Activated T-helper 2 cell treated with anti-CD3 and anti-CD28 coated beads, Interferon-gamma antibody, Interleukin-2, Interleukin-4, amounts not matched to agents 10 μg/mL and 5 μg/mL and 100 μg/mL, durations not matched to agents 14 hours and 24 hours and 36 hours (primary cell): ENCODE results near the gene AMMECR1. TPM values are rescaled to one million over a fixed set of nuclear protein-coding genes. Genes with fewer than 3 reads are reported as not detected.
A peak's percentile ranks its signal among the peaks of the same experiment; 100 is the strongest.
"Not testable (repeated sequence)": the region's sequence is repeated elsewhere in the genome, so short reads cannot be mapped to it uniquely, and the experiment has no call there.

ENCODE experiments used
- DNase-seq: peaks from one replicate; pipeline ENCODE4 v3.0.0; 2021; ENCODE audit warnings: low spot score
- H3K27ac Mint-ChIP-seq: one replicate; pipeline ENCODE4 v1.8.0; 2021; ENCODE audit warnings: mixed read lengths
- H3K27me3 Mint-ChIP-seq: one replicate; pipeline ENCODE4 v1.8.0; 2021; ENCODE audit warnings: low read depth, mixed read lengths
- H3K36me3 Mint-ChIP-seq: one replicate; pipeline ENCODE4 v1.8.0; 2021; ENCODE audit warnings: low read depth, mixed read lengths
- H3K4me1 Mint-ChIP-seq: one replicate; pipeline ENCODE4 v1.8.0; 2021; ENCODE audit warnings: low read depth, mixed read lengths
- H3K4me3 Mint-ChIP-seq: one replicate; pipeline ENCODE4 v1.8.0; 2021; ENCODE audit warnings: low read depth, mild to moderate bottlenecking, moderate library complexity, mixed read lengths
- H3K9me3 Mint-ChIP-seq: one replicate; pipeline ENCODE4 v1.8.0; 2021; ENCODE audit warnings: mixed read lengths
- intact Hi-C: fragments of 100-400 bp; cut with micrococcal nuclease; formaldehyde crosslinking; loops from one replicate; pipeline ENCODE4 v1.15.1; 2023
- total RNA-seq: library from RNA; stranded (reverse); gene quantifications from 2 replicates; pipeline ENCODE4 v1.2.3, GENCODE V29; 2022

The AMMECR1 gene
- total RNA-seq, 1 donor from 2014 or later: 10.6 TPM

GRCh38 chrX:110167952-110168451 is 149.9 kb downstream of the AMMECR1 start:
- Mint-ChIP-seq H3K4me1 (peaks cover 4% of the 10 kb centered on the region), H3K27ac (no peak overlapping the region), H3K36me3 (peaks cover 4% of the 10 kb centered on the region), H3K9me3 (no peaks in the 10 kb centered on the region), H3K4me3 (no peak overlapping the region), H3K27me3 (no peaks in the 10 kb centered on the region)
- peak; percentile 11 for DNase-seq
- intact Hi-C loops: loop anchor here (5.0 kb wide), 1 partner anchor 149 kb away; the partner anchor contains the start of gene AMMECR1

- no peaks in the 10 kb centered on the region for H3K36me3 Mint-ChIP-seq
- DNase-seq: no peak
- no peaks in the 10 kb centered on the region for H3K9me3 Mint-ChIP-seq
- H3K27me3 Mint-ChIP-seq: no peaks in the 10 kb centered on the region
- intact Hi-C loops: no loop called here
- peaks cover 13% of the 10 kb centered on the region for H3K4me1 Mint-ChIP-seq
- no peak overlapping the region for H3K4me3 Mint-ChIP-seq
- no peak overlapping the region for H3K27ac Mint-ChIP-seq
Observed at GRCh38 chrX:110163488-110163887, 154.4 kb downstream of the AMMECR1 start.

DNA sequence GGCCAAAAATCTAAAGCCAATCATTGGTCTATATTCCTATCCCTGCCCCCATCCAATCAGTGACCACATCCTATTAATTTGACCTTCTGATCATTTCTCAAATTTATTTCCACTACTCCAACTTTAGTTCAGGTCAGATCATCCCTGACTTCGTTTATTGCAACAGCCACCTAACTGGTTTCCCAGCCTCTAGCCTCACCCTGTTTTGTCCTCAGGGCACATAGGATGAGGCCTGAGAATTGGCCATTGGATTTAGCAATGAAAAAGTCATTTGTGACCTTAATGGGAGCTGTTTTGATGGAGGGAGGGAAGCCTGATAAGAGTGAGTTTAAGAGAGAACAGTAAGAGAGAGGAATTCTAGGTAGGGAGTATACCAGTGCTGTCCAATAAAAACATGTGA is 155.0 kb downstream of the AMMECR1 start:
- intact Hi-C loops: no loop called here
- no peaks in the 10 kb centered on the region for H3K36me3 Mint-ChIP-seq
- H3K4me1 Mint-ChIP-seq: peaks cover 13% of the 10 kb centered on the region
- no peak overlapping the region for H3K27ac Mint-ChIP-seq
- no peaks in the 10 kb centered on the region for H3K27me3 Mint-ChIP-seq
- no peak for DNase-seq
- H3K9me3 Mint-ChIP-seq: no peaks in the 10 kb centered on the region
- no peak overlapping the region for H3K4me3 Mint-ChIP-seq

GRCh38 chrX:110162131-110162530 is 155.8 kb downstream of the AMMECR1 start:
- H3K36me3 Mint-ChIP-seq: no peaks in the 10 kb centered on the region
- no peak overlapping the region for H3K4me3 Mint-ChIP-seq
- no peaks in the 10 kb centered on the region for H3K9me3 Mint-ChIP-seq
- H3K4me1 Mint-ChIP-seq: peaks cover 11% of the 10 kb centered on the region
- intact Hi-C loops: no loop called here
- no peak for DNase-seq
- H3K27me3 Mint-ChIP-seq: no peaks in the 10 kb centered on the region
- no peak overlapping the region for H3K27ac Mint-ChIP-seq

DNA sequence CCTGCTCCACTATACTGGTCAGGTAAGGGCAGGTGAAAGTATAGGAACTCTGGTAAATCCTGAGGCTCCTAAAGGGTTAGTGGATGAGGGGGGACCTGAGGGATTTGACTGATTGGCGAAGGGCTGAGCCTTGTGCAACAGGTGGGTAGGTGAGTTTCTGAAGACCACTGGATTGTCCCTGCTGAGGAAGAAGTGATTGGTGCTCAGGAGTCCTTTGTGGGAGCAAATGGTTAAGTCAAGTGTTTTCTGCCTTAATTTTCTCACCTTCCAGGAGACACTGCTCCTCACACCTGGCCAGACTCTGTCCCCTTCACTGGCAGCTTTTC is 156.6 kb downstream of the AMMECR1 start:
- no peaks in the 10 kb centered on the region for H3K27me3 Mint-ChIP-seq
- H3K4me3 Mint-ChIP-seq: no peak overlapping the region
- H3K36me3 Mint-ChIP-seq: no peaks in the 10 kb centered on the region
- peaks cover 11% of the 10 kb centered on the region for H3K4me1 Mint-ChIP-seq
- no peak overlapping the region for H3K27ac Mint-ChIP-seq
- H3K9me3 Mint-ChIP-seq: no peaks in the 10 kb centered on the region
- no peak for DNase-seq
- intact Hi-C loops: no loop called here

DNA sequence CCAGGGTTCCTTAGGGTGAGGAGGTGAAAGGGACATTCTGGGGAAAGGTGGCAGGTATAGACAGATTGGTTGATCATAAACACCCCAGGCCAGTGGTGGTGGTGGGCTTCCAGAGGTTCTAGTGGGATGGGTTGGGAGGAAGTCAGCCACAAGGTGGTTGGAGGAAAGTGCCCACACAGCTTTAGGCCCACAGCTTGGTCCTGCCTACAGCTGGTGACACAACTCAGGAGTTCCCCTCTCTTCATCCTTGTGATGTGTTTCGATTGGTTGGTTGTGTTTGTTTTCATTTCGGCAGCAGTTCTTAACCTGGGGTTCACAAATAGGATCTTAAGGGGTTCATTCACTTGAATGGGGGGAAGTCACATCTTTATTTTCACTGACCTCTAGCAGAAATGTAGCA is 158.0 kb downstream of the AMMECR1 start:
- H3K27ac Mint-ChIP-seq: no peak overlapping the region
- no peak overlapping the region for H3K4me3 Mint-ChIP-seq
- H3K9me3 Mint-ChIP-seq: no peaks in the 10 kb centered on the region
- H3K36me3 Mint-ChIP-seq: no peaks in the 10 kb centered on the region
- H3K4me1 Mint-ChIP-seq: peaks cover 11% of the 10 kb centered on the region
- no peak for DNase-seq
- H3K27me3 Mint-ChIP-seq: no peaks in the 10 kb centered on the region
- intact Hi-C loops: loop anchor here (1.0 kb wide), 1 partner anchor 248 kb away; no protein-coding TSS in a partner anchor

- H3K27me3 Mint-ChIP-seq: no peaks in the 10 kb centered on the region
- intact Hi-C loops: no loop called here
- H3K27ac Mint-ChIP-seq: no peak overlapping the region
Observed at GRCh38 chrX:110159235-110159634, 158.7 kb downstream of the AMMECR1 start.

DNA sequence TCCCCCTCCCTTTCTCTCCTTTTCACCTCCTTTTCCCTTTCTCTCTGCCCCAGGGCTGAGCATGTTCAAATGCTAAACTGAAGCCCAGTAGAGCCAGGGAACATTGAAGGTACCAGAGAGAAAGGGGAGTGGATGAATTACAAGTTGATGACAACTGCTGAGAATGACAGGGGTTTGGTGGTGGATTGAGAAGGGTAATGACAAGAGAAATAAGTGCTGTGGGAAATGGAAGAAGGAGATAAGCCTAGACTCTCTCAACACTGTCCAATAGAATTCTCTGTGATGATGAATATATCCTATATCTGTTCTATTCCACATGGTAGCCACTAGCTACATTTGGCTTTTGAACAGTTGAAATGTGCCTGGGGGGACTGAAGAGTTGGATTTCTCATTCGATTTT is 160.4 kb downstream of the AMMECR1 start:
- no peaks in the 10 kb centered on the region for H3K36me3 Mint-ChIP-seq
- intact Hi-C loops: no loop called here
- H3K27me3 Mint-ChIP-seq: no peaks in the 10 kb centered on the region
- H3K9me3 Mint-ChIP-seq: no peaks in the 10 kb centered on the region
- H3K27ac Mint-ChIP-seq: no peak overlapping the region
- peaks cover 11% of the 10 kb centered on the region for H3K4me1 Mint-ChIP-seq
- DNase-seq: no peak
- no peak overlapping the region for H3K4me3 Mint-ChIP-seq

More at GRCh38 chrX:110159235-110159634, 158.7 kb downstream of the AMMECR1 start:
- no peaks in the 10 kb centered on the region for H3K36me3 Mint-ChIP-seq
- H3K4me1 Mint-ChIP-seq: peaks cover 11% of the 10 kb centered on the region
- H3K9me3 Mint-ChIP-seq: no peaks in the 10 kb centered on the region
- no peak for DNase-seq
- H3K4me3 Mint-ChIP-seq: no peak overlapping the region

- H3K9me3 Mint-ChIP-seq: no peaks in the 10 kb centered on the region
- intact Hi-C loops: loop anchor here (1.0 kb wide), 1 partner anchor 252 kb away; no protein-coding TSS in a partner anchor
- no peaks in the 10 kb centered on the region for H3K27me3 Mint-ChIP-seq
- no peak overlapping the region for H3K27ac Mint-ChIP-seq
- peaks cover 11% of the 10 kb centered on the region for H3K4me1 Mint-ChIP-seq
- H3K36me3 Mint-ChIP-seq: no peaks in the 10 kb centered on the region
- no peak for DNase-seq
- no peak overlapping the region for H3K4me3 Mint-ChIP-seq
Observed at GRCh38 chrX:110156167-110156754, 161.6 kb downstream of the AMMECR1 start.

DNA sequence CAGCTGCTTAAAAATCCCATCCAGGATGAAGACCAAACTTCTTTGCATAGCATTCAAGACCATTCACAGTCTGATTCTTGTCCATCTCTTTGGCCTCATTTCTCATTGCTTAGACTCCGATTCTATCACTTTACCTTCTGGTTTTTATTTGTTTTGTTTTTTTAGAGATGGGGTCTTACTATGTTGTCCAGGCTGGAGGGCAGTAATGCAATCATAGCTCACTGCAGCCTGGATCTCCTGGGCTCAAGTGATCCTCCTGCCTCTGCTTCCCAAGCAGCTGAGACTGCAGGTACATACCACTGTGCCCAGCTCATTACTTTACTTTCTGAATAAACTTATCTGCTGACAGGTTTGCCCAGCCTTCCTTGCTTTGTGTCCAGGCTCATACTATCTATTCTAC is 162.1 kb downstream of the AMMECR1 start:
- DNase-seq: no peak
- Mint-ChIP-seq H3K9me3 (no peaks in the 10 kb centered on the region), H3K36me3 (no peaks in the 10 kb centered on the region), H3K4me1 (peaks cover 11% of the 10 kb centered on the region), H3K4me3 (no peak overlapping the region), H3K27ac (no peak overlapping the region), H3K27me3 (no peaks in the 10 kb centered on the region)
- intact Hi-C loops: loop anchor here (1.0 kb wide), 1 partner anchor 253 kb away; no protein-coding TSS in a partner anchor

DNA sequence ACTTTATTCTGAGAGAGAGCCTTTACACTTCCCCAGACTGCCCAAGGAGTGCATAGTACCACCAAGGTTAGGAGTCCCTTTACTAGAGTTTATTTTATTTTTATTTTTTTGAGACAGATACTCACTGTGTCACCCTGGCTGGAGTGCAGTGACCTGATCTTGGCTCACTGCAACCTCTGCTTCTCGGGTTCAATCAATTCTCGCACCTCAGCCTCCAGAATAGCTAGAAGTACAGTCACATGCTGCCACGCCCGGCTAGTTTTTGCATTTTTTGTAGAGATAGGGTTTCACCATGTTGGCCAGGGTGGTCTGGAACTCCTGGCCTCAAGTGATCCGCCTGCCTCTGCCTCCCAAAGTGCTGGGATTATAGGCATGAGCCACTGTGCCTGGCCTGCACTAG is 163.6 kb downstream of the AMMECR1 start:
- H3K36me3 Mint-ChIP-seq, intact Hi-C loops, H3K27me3 Mint-ChIP-seq, H3K27ac Mint-ChIP-seq, DNase-seq, H3K4me3 Mint-ChIP-seq, H3K9me3 Mint-ChIP-seq, H3K4me1 Mint-ChIP-seq: not testable (repeated sequence)

DNA sequence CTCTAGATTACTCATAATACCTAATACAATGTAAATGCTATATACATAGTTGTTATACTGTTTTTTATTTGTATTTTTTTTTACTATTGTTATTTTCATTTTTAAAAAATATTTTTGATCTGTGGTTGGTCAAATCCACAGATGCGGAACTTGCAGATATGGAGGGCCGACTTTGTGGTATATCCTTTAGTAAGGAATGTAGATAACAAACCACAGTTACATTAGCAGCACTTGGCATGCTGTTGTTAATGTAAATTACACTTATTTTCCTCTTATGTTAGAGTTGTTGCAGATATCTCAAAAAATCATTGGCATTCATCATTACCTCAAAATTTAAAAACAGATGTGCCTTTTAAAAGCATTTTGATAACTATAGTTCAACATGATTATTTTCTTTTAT is 164.0 kb downstream of the AMMECR1 start:
- no peaks in the 10 kb centered on the region for H3K36me3 Mint-ChIP-seq
- no peak overlapping the region for H3K27ac Mint-ChIP-seq
- no peaks in the 10 kb centered on the region for H3K9me3 Mint-ChIP-seq
- DNase-seq: no peak
- H3K4me3 Mint-ChIP-seq: no peak overlapping the region
- intact Hi-C loops: no loop called here
- H3K4me1 Mint-ChIP-seq: peaks cover under 1% of the 10 kb centered on the region
- H3K27me3 Mint-ChIP-seq: no peaks in the 10 kb centered on the region

GRCh38 chrX:110153244-110153643 is 164.6 kb downstream of the AMMECR1 start:
- H3K9me3 Mint-ChIP-seq: no peaks in the 10 kb centered on the region
- H3K36me3 Mint-ChIP-seq: peaks cover 1% of the 10 kb centered on the region
- H3K27me3 Mint-ChIP-seq: no peaks in the 10 kb centered on the region
- no peak overlapping the region for H3K27ac Mint-ChIP-seq
- no peaks in the 10 kb centered on the region for H3K4me1 Mint-ChIP-seq
- H3K4me3 Mint-ChIP-seq: no peak overlapping the region
- intact Hi-C loops: no loop called here
- DNase-seq: no peak
